Endothelial cell of umbilical vein (primary cell): Measurements from ENCODE around the gene PHACTR1. TPM values are rescaled to one million over a fixed set of nuclear protein-coding genes. Genes with fewer than 3 reads are reported as not detected.

Experiments used
- BruUV-seq: library from RNA; stranded (reverse); fragments of 400-500 nt; replicated peaks from 2 replicates; lab custom pipeline; 2021; lab: Mats Ljungman, UMichigan
- CTCF ChIA-PET: fragments of 300-600, 350-600 bp; sonication (Branson Sonifier 250); formaldehyde crosslinking; loops from one replicate; lab custom pipeline; 2021; ENCODE audit warnings: antibody characterized with exemption, inconsistent platforms; lab: Charles Lee
- POLR2A ChIA-PET: fragments of 300-600, 350-600 bp; sonication (Branson Sonifier 250); formaldehyde crosslinking; loops from one replicate; lab custom pipeline; 2021; ENCODE audit warnings: antibody characterized with exemption, inconsistent platforms; lab: Charles Lee
- DNase-seq: peaks from one replicate; pipeline ENCODE4 v3.0.0-alpha.2; 2011; ENCODE audit warnings: low read depth, low spot score
- FAIRE-seq: peaks from 2 replicates; lab custom pipeline; 2011; peaks lifted over from hg19 to GRCh38; lab: Jason Lieb, UNC
- H2AFZ ChIP-seq: 2 replicates; pipeline ENCODE4 v1.6.0; 2012; ENCODE audit warnings: low read depth, low read length, control low read depth, inconsistent platforms
- H3K27ac ChIP-seq: 2 replicates; pipeline ENCODE4 v1.5.1; 2011; ENCODE audit warnings: low read depth, mild to moderate bottlenecking, control low read depth, low read length, moderate library complexity; ENCODE audit not compliant: insufficient read depth
- H3K27me3 ChIP-seq, 2 experiments: 2 replicates each; pipeline versions ENCODE4 v1.6.0 to v1.6.1; 2011; ENCODE audit warnings: low read length in 2 of 2, mixed read lengths in 1 of 2; ENCODE audit not compliant: control insufficient read depth in 2 of 2, insufficient read depth in 2 of 2
- H3K36me3 ChIP-seq, 2 experiments: 2 replicates in 1 of 2; 3 replicates in 1 of 2; pipeline ENCODE4 v1.5.1; 2011; ENCODE audit warnings: low read length in 2 of 2, mild to moderate bottlenecking in 1 of 2, moderate library complexity in 1 of 2; ENCODE audit not compliant: control insufficient read depth in 2 of 2, insufficient read depth in 2 of 2; ENCODE audit errors: extremely low read depth in 1 of 2
- H3K4me1 ChIP-seq: 3 replicates; pipeline ENCODE4 v1.5.1; 2011; ENCODE audit warnings: mild to moderate bottlenecking, low read length; ENCODE audit not compliant: control insufficient read depth, insufficient read depth; ENCODE audit errors: extremely low read depth
- H3K4me2 ChIP-seq: 2 replicates; pipeline ENCODE4 v1.6.1; 2011; ENCODE audit warnings: low read length, control low read depth, mixed read lengths; ENCODE audit not compliant: insufficient read depth
- H3K4me3 ChIP-seq, 3 experiments: fragments of 200-600 bp in 1 of 3; sonication (generic), shearing (Covaris generic) in 1 of 3; replicated peaks in 1 of 3; 2 replicates each; pipeline ENCODE4 v1.5.1; 2011 to 2016; ENCODE audit warnings: control low read depth in 3 of 3, low read length in 3 of 3, mild to moderate bottlenecking in 2 of 3, inconsistent platforms in 1 of 3, low read depth in 1 of 3, moderate library complexity in 1 of 3; ENCODE audit not compliant: insufficient read depth in 1 of 3
- H3K79me2 ChIP-seq: 2 replicates; pipeline ENCODE4 v1.6.0; 2012; ENCODE audit warnings: low read length, inconsistent platforms; ENCODE audit not compliant: control insufficient read depth, insufficient read depth
- H3K9ac ChIP-seq: replicated peaks from 2 replicates; pipeline ENCODE3; 2011; ENCODE audit warnings: low read length, control low read depth; ENCODE audit not compliant: insufficient read depth; ENCODE audit errors: extremely low read depth
- H3K9me1 ChIP-seq: replicated peaks from 3 replicates; pipeline ENCODE4 v1.6.0; 2011; ENCODE audit warnings: mild to moderate bottlenecking, low read length; ENCODE audit not compliant: control insufficient read depth, insufficient read depth; ENCODE audit errors: extremely low read depth
- H3K9me3 ChIP-seq: replicated peaks from 2 replicates; pipeline ENCODE4 v1.5.1; 2012; ENCODE audit warnings: low read length, inconsistent platforms; ENCODE audit not compliant: control insufficient read depth, insufficient read depth
- H4K20me1 ChIP-seq: replicated peaks from 2 replicates; pipeline ENCODE3; 2011; ENCODE audit warnings: mild to moderate bottlenecking, low read length; ENCODE audit not compliant: control insufficient read depth, insufficient read depth; ENCODE audit errors: extremely low read depth
- CTCF ChIP-seq, 2 donors: IDR thresholded peaks; 1 replicate in 1 of 2; 2 replicates in 1 of 2; pipeline ENCODE4 v1.5.1; 2011; ENCODE audit warnings: low read length in 2 of 2, mild to moderate bottlenecking in 2 of 2, moderate library complexity in 2 of 2, control low read depth in 1 of 2, inconsistent platforms in 1 of 2, low read depth in 1 of 2; ENCODE audit not compliant: insufficient read depth in 1 of 2; ENCODE audit errors: extremely low read depth in 1 of 2
- EZH2 ChIP-seq: IDR thresholded peaks from 2 replicates; pipeline ENCODE4 v1.6.1; 2012; ENCODE audit warnings: borderline replicate concordance, low read depth, mild to moderate bottlenecking, moderate library complexity, low read length, inconsistent platforms; ENCODE audit not compliant: severe bottlenecking
- FOS ChIP-seq: IDR thresholded peaks from 2 replicates; pipeline ENCODE4 v1.6.1; 2011; ENCODE audit warnings: mild to moderate bottlenecking, low read length, moderate library complexity, borderline replicate concordance; ENCODE audit not compliant: insufficient read depth
- GATA2 ChIP-seq: IDR thresholded peaks from 2 replicates; pipeline ENCODE4 v1.7.0; 2011; ENCODE audit warnings: low read depth, mild to moderate bottlenecking, moderate library complexity, mixed read lengths, low read length; ENCODE audit not compliant: insufficient read length, insufficient read depth
- JUN ChIP-seq: IDR thresholded peaks from 2 replicates; pipeline ENCODE4 v1.6.1; 2011; ENCODE audit warnings: borderline replicate concordance, low read depth; ENCODE audit not compliant: insufficient read length, insufficient read depth
- MAX ChIP-seq: IDR thresholded peaks from 2 replicates; pipeline ENCODE4 v1.6.1; 2011; ENCODE audit not compliant: insufficient read depth, insufficient read length
- MYC ChIP-seq: IDR thresholded peaks from one replicate; pipeline ENCODE4 v1.6.1; 2011; ENCODE audit warnings: mild to moderate bottlenecking, low read depth, low read length
- POLR2A ChIP-seq: IDR thresholded peaks from 2 replicates; pipeline ENCODE4 v1.6.1; 2012; ENCODE audit warnings: low read depth, mild to moderate bottlenecking, control low read depth, low read length
- POLR2AphosphoS5 ChIP-seq: IDR thresholded peaks from 2 replicates; pipeline ENCODE4 v1.6.1; 2012; ENCODE audit warnings: low read depth, mild to moderate bottlenecking, control low read depth, low read length, moderate library complexity; ENCODE audit not compliant: insufficient read depth
- dilution Hi-C: fragments of 300-500 bp; cut with MboI; formaldehyde crosslinking; loops from one replicate; pipeline ENCODE4 v1.15.0; 2019; ENCODE audit warnings: low sequenced_read_pairs; ENCODE audit not compliant: extremely low pct_ligation_motif_present
- intact Hi-C: fragments of 100-400 bp; cut with micrococcal nuclease; formaldehyde crosslinking; loops from one replicate; pipeline ENCODE4 v1.10.0; 2022
- polyA plus RNA-seq, 4 experiments: library from polyadenylated mRNA; depleted of rRNA in 3 of 4; stranded (reverse) in 3 of 4; unstranded in 1 of 4; fragments of >200 nt; gene quantifications; 2 replicates each; pipeline versions ENCODE4 v1.2.1 to v1.2.3, GENCODE V29; 2011 to 2012; ENCODE audit warnings: missing spikeins in 1 of 4
- total RNA-seq: library from RNA; stranded (reverse); gene quantifications from 2 replicates; pipeline ENCODE4 v1.2.3, GENCODE V29; 2021

Gene PHACTR1
- total and polyA plus RNA-seq, 2 donors (not counting 3 experiments of a cell fraction or from before 2014, with no cell fraction given), result 2.4 to 23.2 TPM

- DNase-seq, result no peak
- Histone ChIP-seq H3K9me3 (no peaks in the 10 kb centered on the region), H3K27me3 (no peaks in the 10 kb centered on the region), H3K4me2 (no peak overlapping the region), H3K9me1 (no peaks in the 10 kb centered on the region), H3K4me1 (no peaks in the 10 kb centered on the region), H3K36me3 (no peaks in the 10 kb centered on the region), H3K9ac (no peak overlapping the region), H3K4me3 (no peak overlapping the region), H4K20me1 (no peaks in the 10 kb centered on the region), H3K27ac (no peak overlapping the region), H3K79me2 (no peaks in the 10 kb centered on the region), H2AFZ (no peak overlapping the region)
- intact Hi-C loops (no loop called here), dilution Hi-C loops (no loop called here)
- no peak for FAIRE-seq
- no TSS peak for BruUV-seq
- CTCF ChIA-PET, result interaction anchor here (1.3 to 1.4 kb wide), 2 partner anchors 8 to 245 kb away, joined by 3 read pairs; no protein-coding TSS in a partner anchor
- POLR2A ChIA-PET, result no interaction called here
- TF ChIP-seq MYC, result no peak
- no peak for TF ChIP-seq POLR2AphosphoS5
- TF ChIP-seq GATA2, result no peak
- no peak for TF ChIP-seq POLR2A
- TF ChIP-seq JUN, result no peak
- TF ChIP-seq CTCF (IDR thresholded peaks at IDR 0.05; ENCODE audit: extremely low read depth in 1 of 2, insufficient read depth in 1 of 2, low read depth in 1 of 2, low read length in 2 of 2), result no peak
- TF ChIP-seq EZH2, result no peak
- no peak for TF ChIP-seq FOS
- no peak for TF ChIP-seq MAX
These were observed 439.8 kb downstream of the PHACTR1 start for GRCh38 chr6:13156381-13156780.
